Measurements from ENCODE around the gene NPIPB2. TPM values are rescaled to one million over a fixed set of nuclear protein-coding genes. Genes with fewer than 3 reads are reported as not detected.
"Not testable (repeated sequence)": the region's sequence is repeated elsewhere in the genome, so short reads cannot be mapped to it uniquely, and the experiment has no call there.

The NPIPB2 gene
- total RNA-seq, 1 donor from 2014 or later = 1.3 TPM

DNA sequence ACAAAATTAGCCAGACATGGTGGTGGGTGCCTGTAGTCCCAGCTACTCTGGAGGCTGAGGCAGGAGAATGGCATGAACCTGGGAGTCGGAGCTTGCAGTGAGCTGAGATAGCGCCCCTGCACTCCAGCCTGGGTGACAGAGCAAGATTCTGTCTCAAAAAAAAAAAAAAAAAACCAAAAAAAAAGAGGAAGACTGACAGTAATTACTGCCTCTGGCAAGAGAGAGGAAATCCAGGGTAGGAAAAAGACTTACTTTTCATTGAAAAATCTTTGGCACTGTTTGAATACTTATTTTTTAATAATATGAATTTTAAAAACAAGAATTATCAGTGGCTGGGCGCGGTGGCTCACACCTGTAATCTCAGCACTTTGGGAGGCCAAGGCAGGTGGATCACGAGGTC lies 20.6 kb upstream of the NPIPB2 start:
- not testable (repeated sequence) for DNase-seq (ENCODE audit: low read depth in 2 of 2)

DNA sequence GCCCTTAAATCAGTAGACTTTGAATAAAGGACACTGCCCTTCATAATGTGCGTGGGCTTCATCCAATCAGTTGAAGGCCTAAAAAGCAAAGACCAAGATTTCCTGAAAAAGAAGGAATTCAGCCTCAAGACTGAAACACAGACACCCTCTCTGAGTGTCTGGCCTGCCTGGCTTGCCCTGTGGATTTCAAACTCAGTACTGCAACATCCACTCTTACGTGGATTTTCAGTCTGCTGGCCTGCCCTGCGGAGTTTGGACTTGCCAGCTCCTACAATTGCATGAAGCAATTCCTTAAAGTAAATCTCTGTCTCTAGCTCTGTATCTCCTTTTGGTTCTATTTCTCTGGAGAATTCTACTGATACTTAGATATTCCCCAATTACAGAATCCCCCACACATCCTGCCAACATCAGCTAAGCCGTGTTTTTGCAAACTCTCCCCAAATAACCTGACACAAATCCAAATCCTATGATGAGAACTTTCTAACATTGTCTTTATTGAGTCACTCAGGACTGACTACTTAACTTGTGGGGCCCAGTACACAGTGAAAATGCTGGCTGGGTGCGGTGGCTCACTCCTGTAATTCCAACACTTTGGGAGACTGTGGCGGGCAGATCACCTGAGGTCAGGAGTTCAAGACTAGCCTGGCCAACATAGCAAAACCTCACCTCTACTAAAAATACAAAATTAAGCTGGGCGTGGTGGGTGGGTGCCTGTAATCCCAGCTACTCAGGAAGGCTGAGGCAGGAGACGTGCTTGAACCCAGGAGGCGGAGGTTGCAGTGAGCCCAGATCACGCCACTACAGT lies 15.9 kb upstream of the NPIPB2 start:
- no peak for DNase-seq (ENCODE audit: low read depth in 2 of 2)

GRCh38 chr16:11956558-11956957 lies 14.7 kb upstream of the NPIPB2 start:
- DNase-seq (ENCODE audit: low read depth in 2 of 2) = no peak

- peak in 1 of 2 donors; percentile 22 for DNase-seq (ENCODE audit: low read depth in 2 of 2)
These were observed 13.9 kb upstream of the NPIPB2 start for GRCh38 chr16:11955713-11956123.

- not testable (repeated sequence) for DNase-seq (ENCODE audit: low read depth in 2 of 2)
These were observed 11.7 kb upstream of the NPIPB2 start for GRCh38 chr16:11953576-11953975.

- no peak for DNase-seq (ENCODE audit: low read depth in 2 of 2)
These were observed 8.5 kb upstream of the NPIPB2 start for GRCh38 chr16:11950388-11950787.

DNA sequence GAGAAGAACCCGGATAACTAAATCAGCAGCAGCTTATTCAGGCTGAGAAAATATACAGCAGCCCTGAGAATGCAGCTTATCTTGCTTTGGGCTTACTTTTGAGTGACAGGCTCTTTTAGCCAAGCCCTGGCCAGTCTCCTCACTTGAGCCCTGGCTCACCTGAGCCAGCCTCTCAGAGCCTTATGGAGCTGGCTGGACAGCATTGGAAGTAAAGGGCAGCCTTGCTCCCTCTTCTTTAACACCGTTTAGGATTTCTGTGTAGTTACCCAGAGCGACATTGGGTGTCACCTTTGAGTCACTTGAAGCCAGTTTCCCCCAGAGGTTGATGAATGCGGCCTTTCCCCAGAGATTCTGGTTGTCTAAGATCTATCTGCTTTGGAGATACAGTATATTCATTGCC lies 7.7 kb upstream of the NPIPB2 start:
- peak; percentile 26 to 46 for DNase-seq (ENCODE audit: low read depth in 2 of 2)

DNA sequence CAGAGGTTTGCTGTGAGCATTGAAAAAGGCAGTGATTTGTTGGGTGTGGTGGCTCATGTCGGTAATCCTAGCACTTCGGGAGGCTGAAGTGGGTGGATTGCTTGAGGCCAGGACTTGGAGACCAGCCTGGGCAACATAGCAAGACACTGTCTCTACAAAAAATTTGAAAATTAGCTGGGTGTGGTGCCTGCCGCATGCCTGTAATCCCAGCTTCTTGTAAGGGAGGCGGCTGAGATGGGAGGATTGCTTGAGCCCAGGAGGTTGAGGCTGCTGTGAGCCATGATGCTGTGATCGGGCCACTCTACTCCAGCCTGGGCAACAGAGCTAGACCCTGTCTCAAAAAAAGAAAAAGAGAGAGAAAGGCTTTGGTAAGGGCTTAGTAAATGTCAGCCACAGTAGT lies 7.0 kb upstream of the NPIPB2 start:
- no peak for DNase-seq (ENCODE audit: low read depth in 2 of 2)

- no peak for DNase-seq (ENCODE audit: low read depth in 2 of 2)
These were observed 4.6 kb upstream of the NPIPB2 start for GRCh38 chr16:11946433-11946832.

DNA sequence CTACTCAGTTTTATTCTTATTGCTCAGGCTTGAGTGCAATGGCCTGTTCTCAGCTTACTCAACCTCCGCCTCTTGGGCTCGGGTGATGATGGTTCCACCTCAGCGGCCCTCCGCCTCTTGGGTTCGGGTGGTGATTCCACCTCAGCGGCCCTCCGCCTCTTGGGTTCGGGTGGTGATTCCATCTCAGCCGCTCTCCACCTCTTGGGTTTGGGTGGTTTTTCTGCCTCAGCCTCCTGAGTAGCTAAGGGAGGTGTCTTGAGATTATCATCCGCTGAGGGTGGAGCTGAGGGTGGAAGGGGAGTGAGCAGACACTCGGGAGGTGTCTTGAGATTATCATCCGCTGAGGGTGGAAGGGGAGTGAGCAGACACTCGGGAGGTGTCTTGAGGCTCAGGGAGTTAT lies 14.5 kb downstream of the NPIPB2 start:
- not testable (repeated sequence) for DNase-seq (ENCODE audit: low read depth in 2 of 2)

DNA sequence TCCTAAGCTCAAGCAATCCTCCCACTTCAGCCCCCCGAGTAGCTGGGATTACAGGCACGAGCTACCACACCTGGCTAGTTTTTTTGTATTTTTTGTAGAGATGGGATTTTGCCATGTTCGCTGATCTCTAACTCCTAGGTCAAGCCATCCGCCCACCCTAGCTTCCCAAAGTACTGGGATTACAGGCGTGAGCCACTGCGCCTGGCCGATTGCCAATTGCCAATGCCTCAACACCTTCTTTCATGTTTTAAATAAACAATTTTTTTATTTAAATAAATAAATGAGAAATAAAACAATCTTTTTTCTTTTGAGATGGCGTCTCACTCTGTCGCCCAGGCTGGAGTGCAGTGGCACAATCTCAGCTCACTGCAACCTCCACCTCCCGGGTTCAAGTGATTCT lies 17.8 kb downstream of the NPIPB2 start:
- not testable (repeated sequence) for DNase-seq (ENCODE audit: low read depth in 2 of 2)

DNA sequence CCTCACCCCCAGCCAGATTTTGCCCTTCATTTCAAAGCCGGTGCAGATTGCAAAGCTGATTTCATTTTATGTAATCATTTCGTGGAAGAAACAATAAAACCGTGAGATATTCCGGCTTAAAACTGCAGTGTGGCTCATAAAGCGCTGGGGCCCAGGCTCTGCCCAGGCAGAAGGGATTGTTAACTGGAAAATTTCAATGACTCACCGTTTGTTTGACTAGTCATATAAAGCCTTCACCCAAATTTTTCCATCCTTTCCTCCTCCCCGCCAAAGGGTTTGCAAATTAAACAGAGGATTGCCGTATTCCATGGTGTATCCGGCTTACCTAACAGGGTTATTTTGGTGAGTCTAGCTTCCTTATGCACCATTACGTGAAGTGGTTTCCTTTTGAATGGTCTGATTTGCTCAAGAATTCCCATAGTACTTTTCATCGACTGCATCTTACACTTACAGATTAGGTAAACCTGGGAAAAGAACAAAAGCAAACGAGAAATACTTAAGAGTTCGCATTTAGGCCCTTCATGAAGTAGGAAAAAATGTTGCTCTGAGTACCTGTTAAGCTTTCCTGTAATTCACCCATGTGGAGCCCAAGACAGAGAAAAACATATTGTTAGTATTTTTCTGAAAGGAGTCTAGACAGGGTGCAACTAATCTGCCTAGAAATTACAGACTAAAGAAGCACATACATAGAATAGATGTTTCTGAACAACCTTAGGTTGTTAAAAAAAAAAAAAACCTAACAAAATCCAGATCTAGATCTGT lies 25.1 kb downstream of the NPIPB2 start:
- DNase-seq (ENCODE audit: low read depth in 2 of 2) = peak; percentile 56 to 62

DNA sequence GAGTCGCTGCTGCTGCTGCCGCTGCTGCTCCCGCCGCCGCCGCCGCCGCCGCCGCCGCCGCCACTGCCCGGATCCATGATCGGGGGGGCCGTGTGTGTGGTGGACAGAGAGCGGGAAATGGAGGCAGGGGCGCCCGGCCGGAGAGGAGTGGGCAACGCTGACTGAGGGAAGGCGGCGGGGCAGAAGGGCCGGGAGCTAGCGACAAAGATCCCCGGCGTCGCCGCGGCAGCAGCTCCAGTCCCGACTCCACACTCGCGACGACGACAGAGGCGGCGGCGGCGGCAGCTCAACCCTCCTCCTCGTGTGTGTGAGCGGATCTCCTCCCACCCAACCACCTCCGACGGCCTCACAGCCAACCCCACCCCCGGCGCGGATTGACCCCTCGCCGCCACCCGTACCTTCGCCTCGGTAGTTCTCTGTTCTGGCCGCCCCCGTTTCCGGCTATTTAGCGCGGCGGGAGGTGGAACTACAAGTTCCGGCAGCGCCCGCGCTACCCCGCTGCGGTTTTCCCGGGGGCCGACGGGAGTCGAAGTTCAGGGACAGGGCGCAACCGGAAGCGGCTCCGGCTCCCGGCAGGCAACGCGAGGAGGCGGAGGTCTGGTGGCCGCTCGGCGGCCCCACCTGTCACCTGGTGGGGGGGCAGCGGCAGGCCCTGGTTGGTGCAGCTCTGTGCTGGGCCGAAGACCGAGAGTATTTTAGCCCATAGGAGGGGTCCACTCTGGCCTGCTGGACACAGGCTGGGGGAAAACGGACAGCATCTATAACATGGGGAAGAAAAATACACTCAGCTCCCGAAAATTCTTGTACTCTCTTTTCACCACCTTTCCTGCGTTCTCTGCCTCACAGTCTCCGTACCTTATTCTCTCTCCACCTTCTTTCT lies 26.0 kb downstream of the NPIPB2 start, which contains the start of gene GSPT1:
GSPT1 (minus strand) TSS at position 313 of the 880 bp plus-strand sequence; CDS start at position 77, 236 bp downstream.
- peak; percentile 95 to 99 for DNase-seq (ENCODE audit: low read depth in 2 of 2)

DNA sequence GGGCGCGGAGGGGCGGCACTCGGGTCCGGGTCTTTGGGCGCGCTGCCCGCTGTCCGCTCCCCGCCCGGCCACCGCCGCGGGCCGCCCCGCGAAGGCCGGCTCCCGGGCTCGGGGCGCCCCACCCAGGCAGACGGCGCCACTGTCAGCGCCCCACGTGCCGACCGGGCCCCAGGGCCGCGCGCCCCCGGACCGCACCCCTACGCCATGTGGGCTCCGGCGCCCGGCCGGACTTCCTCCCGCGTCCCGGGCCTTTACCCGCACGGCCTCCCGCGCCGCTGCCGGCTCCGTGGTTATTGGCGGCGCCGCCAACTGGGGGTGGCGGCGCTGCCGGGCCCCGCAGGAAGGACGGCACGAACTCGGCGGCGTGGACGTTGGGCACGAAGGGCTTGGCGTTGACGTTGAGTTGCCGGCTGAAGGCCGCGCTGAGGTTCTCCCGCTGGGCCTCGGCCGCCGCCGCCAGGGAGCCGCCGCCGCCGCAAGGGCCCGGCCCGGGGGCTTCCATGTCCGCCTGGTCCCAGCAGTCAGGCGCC lies 26.7 kb downstream of the NPIPB2 start:
- DNase-seq (ENCODE audit: low read depth in 2 of 2) = peak in 1 of 2 donors; percentile 51

DNA sequence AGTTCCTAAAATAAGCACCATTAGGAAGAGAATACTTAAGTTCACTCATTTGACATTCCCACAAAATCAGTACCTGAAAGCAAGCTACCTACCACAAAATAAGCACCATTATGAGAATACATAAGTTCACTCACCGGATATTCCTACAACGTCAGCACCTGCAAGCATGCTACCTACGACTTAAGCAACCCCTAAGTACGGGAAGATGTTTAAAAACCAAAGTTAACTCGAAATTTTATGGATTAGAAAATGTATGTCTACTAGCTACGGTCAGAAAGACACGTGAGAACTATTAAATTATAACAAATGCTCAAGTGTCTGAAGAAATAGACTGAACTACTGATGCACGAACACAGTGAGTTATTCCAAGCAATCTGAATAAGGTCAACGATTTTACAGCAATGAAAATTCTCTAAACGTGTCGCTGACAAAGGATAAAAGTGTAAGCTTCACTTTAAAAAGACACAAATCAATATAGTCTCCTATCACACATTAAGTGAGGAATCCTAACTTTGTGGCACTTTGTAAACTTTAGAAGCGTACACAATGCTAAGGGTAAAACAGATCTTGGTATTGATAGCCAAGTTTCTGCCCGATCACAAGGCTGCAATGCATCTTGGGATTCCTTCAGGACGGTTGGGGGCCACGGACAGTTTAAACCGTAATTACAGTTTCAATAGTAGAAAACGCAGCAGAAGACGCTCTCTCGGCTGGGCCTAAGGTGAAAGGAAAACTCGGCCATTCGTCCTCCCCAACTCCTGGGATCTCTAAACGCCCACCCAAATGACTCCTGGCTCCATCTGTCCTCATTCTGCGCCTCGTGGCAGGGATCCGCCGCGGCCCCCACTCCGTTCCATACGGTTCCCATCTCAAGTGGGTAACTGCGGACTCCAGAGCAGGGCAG lies 27.4 kb downstream of the NPIPB2 start:
- peak in 1 of 2 donors; percentile 27 for DNase-seq (ENCODE audit: low read depth in 2 of 2)

DNA sequence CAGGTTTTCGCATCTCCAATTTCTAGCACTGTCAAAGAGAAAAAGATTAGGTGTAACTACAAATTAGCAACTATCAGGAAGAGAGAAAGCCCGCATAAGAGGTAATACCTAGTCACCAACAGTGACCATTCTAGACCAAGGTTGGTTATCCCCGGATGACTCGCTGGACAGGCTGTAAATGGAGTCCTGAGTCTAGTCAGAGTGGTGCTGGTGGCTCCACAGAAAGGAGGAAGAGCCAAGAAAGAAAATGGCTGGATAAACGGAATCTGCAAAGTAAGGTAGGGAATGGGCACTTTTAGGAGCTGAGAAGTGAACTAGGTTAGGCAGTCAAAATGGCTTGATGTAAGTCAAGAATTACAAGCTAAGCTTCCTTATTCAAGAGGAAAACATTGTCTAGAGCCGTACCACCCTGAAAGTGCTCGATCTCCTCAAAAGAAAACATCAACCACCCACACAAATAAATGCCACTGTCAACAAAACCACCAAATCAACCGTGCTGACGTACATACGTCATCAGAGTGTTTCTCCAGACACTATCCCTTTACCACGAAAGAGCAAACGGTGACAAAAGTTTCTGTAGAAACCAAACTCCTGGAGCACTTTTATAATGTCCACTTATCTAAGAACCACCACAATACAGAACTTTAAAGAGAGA lies 28.3 kb downstream of the NPIPB2 start:
- DNase-seq (ENCODE audit: low read depth in 2 of 2) = peak in 1 of 2 donors; percentile 45

- DNase-seq (ENCODE audit: low read depth in 2 of 2) = no peak
These were observed 31.9 kb downstream of the NPIPB2 start for GRCh38 chr16:11909653-11910545.

GRCh38 chr16:11907160-11907970 lies 34.5 kb downstream of the NPIPB2 start:
- no peak for DNase-seq (ENCODE audit: low read depth in 2 of 2)
